Type B pancreatic cell (in vitro differentiated cells): Measurements from ENCODE around the gene MTHFS. TPM values are rescaled to one million over a fixed set of nuclear protein-coding genes. Genes with fewer than 3 reads are reported as not detected.

Experiments
- DNase-seq: peaks from one replicate; pipeline ENCODE4 v3.0.0; 2021; ENCODE audit warnings: mixed read lengths; ENCODE audit not compliant: unreplicated experiment; ENCODE audit errors: extremely low spot score
- H3K27ac Mint-ChIP-seq: 2 replicates; pipeline ENCODE4 v1.8.0; 2021; ENCODE audit warnings: mild to moderate bottlenecking, mixed read lengths
- H3K27me3 Mint-ChIP-seq: 2 replicates; pipeline ENCODE4 v1.8.0; 2021; ENCODE audit warnings: mixed read lengths
- H3K36me3 Mint-ChIP-seq: 2 replicates; pipeline ENCODE4 v1.8.0; 2021; ENCODE audit warnings: mixed read lengths
- H3K4me1 Mint-ChIP-seq: one replicate; pipeline ENCODE4 v1.8.0; 2021; ENCODE audit warnings: mixed read lengths; ENCODE audit not compliant: unreplicated experiment
- H3K4me3 Mint-ChIP-seq: 2 replicates; pipeline ENCODE4 v1.8.0; 2021; ENCODE audit warnings: mild to moderate bottlenecking, mixed read lengths
- H3K9me3 Mint-ChIP-seq: 2 replicates; pipeline ENCODE4 v1.8.0; 2021; ENCODE audit warnings: mixed read lengths
- long read RNA-seq: library from polyadenylated mRNA; unstranded; transcript quantifications from one replicate; pipeline ENCODE4 v2.0.0, GENCODE V29; 2020
- total RNA-seq: library from RNA; stranded (reverse); gene quantifications from 2 replicates; pipeline ENCODE4 v1.2.1, GENCODE V29; 2021; ENCODE audit warnings: low replicate concordance
- TF ChIP-seq, protein P1 (sequence below): fragments of 200-600 bp; sonication (generic); conservative IDR thresholded peaks from 2 replicates; pipeline ENCODE4 v1.5.0; 2021; ENCODE audit warnings: antibody characterized with exemption, mild to moderate bottlenecking

The MTHFS gene
- 22.7 and 27.6 TPM in 2 replicates for total RNA-seq
- long read RNA-seq, transcript MTHFS-201 (3 exons, 907 nt) = major isoform, 13 of 17 reads
- long read RNA-seq, partial matches to known transcripts = 0 of 17 reads
- long read RNA-seq, other reads (novel, unspliced or antisense) = 4 of 17 reads

- Mint-ChIP-seq H3K4me1 (peaks cover 18% of the 10 kb centered on the region), H3K9me3 (no peaks in the 10 kb centered on the region), H3K36me3 (peaks cover 14% of the 10 kb centered on the region), H3K4me3 (peak within 1 kb of the TSS; percentile 99), H3K27me3 (no peaks in the 10 kb centered on the region), H3K27ac (peak within 1 kb of the TSS; percentile 97)
- TF ChIP-seq, protein P1, sequence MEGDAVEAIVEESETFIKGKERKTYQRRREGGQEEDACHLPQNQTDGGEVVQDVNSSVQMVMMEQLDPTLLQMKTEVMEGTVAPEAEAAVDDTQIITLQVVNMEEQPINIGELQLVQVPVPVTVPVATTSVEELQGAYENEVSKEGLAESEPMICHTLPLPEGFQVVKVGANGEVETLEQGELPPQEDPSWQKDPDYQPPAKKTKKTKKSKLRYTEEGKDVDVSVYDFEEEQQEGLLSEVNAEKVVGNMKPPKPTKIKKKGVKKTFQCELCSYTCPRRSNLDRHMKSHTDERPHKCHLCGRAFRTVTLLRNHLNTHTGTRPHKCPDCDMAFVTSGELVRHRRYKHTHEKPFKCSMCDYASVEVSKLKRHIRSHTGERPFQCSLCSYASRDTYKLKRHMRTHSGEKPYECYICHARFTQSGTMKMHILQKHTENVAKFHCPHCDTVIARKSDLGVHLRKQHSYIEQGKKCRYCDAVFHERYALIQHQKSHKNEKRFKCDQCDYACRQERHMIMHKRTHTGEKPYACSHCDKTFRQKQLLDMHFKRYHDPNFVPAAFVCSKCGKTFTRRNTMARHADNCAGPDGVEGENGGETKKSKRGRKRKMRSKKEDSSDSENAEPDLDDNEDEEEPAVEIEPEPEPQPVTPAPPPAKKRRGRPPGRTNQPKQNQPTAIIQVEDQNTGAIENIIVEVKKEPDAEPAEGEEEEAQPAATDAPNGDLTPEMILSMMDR = peak; percentile 41
- peak; percentile 80 for DNase-seq
These were observed at the start of gene MTHFS for GRCh38 chr15:79896634-79897379. TSS of gene MTHFS (minus strand) at chr15:79897014. CDS start at chr15:79896988, 26 bp downstream.

GRCh38 chr15:79944622-79945021 lies 47.8 kb upstream of the MTHFS start:
- no peak for DNase-seq
- no peaks in the 10 kb centered on the region for H3K9me3 Mint-ChIP-seq
- no peak overlapping the region for H3K27ac Mint-ChIP-seq

GRCh38 chr15:79943820-79944219 lies 47.0 kb upstream of the MTHFS start:
- Mint-ChIP-seq H3K27ac (no peak overlapping the region), H3K27me3 (peaks cover 17% of the 10 kb centered on the region), H3K4me3 (no peak overlapping the region), H3K4me1 (no peaks in the 10 kb centered on the region), H3K9me3 (no peaks in the 10 kb centered on the region), H3K36me3 (no peaks in the 10 kb centered on the region)
- DNase-seq = no peak
- TF ChIP-seq, protein P1 = no peak

More at GRCh38 chr15:79944622-79945021, 47.8 kb upstream of the MTHFS start:
- Mint-ChIP-seq H3K27me3 (peaks cover 17% of the 10 kb centered on the region), H3K4me1 (no peaks in the 10 kb centered on the region), H3K36me3 (no peaks in the 10 kb centered on the region), H3K4me3 (no peak overlapping the region)
- TF ChIP-seq, protein P1 = no peak

GRCh38 chr15:79942741-79943481 lies 46.1 kb upstream of the MTHFS start:
- DNase-seq = no peak
- no peaks in the 10 kb centered on the region for H3K36me3 Mint-ChIP-seq
- peaks cover 17% of the 10 kb centered on the region for H3K27me3 Mint-ChIP-seq
- H3K4me3 Mint-ChIP-seq = no peak overlapping the region
- TF ChIP-seq, protein P1 = no peak
- no peaks in the 10 kb centered on the region for H3K9me3 Mint-ChIP-seq
- no peak overlapping the region for H3K27ac Mint-ChIP-seq
- no peaks in the 10 kb centered on the region for H3K4me1 Mint-ChIP-seq

DNA sequence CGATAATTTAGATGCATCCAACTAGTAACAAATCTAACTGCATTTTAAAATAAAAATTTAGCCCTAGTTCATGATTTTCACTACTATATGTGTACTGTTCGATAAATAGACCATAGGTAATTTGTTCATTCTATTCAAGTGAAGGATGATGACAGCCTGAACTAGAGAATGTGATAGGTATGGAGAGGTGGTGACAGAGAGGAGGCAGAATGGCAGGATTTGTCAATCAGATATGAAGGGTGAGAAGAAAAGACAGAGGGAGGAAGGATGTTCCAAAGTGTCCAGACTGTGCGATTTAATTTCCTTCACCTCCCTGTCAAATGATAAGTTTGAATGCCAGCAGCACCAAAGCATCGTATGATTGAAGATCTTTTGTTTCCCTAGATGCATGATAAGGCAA lies 42.6 kb upstream of the MTHFS start:
- Mint-ChIP-seq H3K9me3 (no peaks in the 10 kb centered on the region), H3K27me3 (peaks cover 8% of the 10 kb centered on the region), H3K36me3 (no peaks in the 10 kb centered on the region), H3K27ac (no peak overlapping the region), H3K4me1 (peaks cover 4% of the 10 kb centered on the region), H3K4me3 (no peak overlapping the region)
- DNase-seq = no peak
- TF ChIP-seq, protein P1 = no peak
